Cardiac muscle cell (in vitro differentiated cells and primary cell): ENCODE data around the gene FUCA1. TPM values are rescaled to one million over a fixed set of nuclear protein-coding genes. Genes with fewer than 3 reads are reported as not detected.
"Not testable (repeated sequence)": the region's sequence is repeated elsewhere in the genome, so short reads cannot be mapped to it uniquely, and the experiment has no call there.

ENCODE experiments used
- DNase-seq, 2 donors: peaks; one replicate each; pipeline versions ENCODE4 v3.0.0 to v3.0.0-alpha.2; 2010 to 2017; ENCODE audit warnings: low read depth in 1 of 2, low spot score in 1 of 2
- H3K27ac ChIP-seq: fragments of 200-600 bp; sonication (generic); 2 replicates; pipeline ENCODE4 v1.5.1; 2016
- H3K27me3 ChIP-seq: fragments of 200-600 bp; sonication (generic); 2 replicates; pipeline ENCODE4 v1.6.0; 2016; ENCODE audit warnings: control low read depth
- H3K36me3 ChIP-seq: fragments of 200-600 bp; sonication (generic); 2 replicates; pipeline ENCODE4 v1.5.1; 2016; ENCODE audit warnings: control low read depth
- H3K4me1 ChIP-seq: fragments of 200-600 bp; sonication (generic); 2 replicates; pipeline ENCODE4 v1.8.1; 2017; ENCODE audit warnings: low read depth, mild to moderate bottlenecking, mixed run types
- H3K4me3 ChIP-seq: fragments of 200-600 bp; sonication (generic); 2 replicates; pipeline ENCODE4 v1.5.1; 2016; ENCODE audit warnings: mild to moderate bottlenecking
- H3K9me3 ChIP-seq: fragments of 200-600 bp; sonication (generic); 2 replicates; pipeline ENCODE4 v1.5.1; 2017; ENCODE audit warnings: low read depth, mild to moderate bottlenecking, control low read depth
- CTCF ChIP-seq: IDR thresholded peaks from 2 replicates; pipeline ENCODE4 v1.5.1; 2012; ENCODE audit warnings: low read depth, mild to moderate bottlenecking, low read length
- polyA plus RNA-seq: library from polyadenylated mRNA; unstranded; fragments of >200 nt; fragmentation: Nextera tagmentation; extraction: Ambion mirVana; gene quantifications from 2 replicates; pipeline ENCODE4 v1.2.1, GENCODE V29; 2016
- total RNA-seq: library from RNA; depleted of rRNA; stranded (reverse); fragments of >200 nt; gene quantifications from 2 replicates; pipeline ENCODE4 v1.2.3, GENCODE V29; 2016

FUCA1 gene
- total and polyA plus RNA-seq, 2 experiments from 2014 or later, result 25.0 to 36.6 TPM

DNA sequence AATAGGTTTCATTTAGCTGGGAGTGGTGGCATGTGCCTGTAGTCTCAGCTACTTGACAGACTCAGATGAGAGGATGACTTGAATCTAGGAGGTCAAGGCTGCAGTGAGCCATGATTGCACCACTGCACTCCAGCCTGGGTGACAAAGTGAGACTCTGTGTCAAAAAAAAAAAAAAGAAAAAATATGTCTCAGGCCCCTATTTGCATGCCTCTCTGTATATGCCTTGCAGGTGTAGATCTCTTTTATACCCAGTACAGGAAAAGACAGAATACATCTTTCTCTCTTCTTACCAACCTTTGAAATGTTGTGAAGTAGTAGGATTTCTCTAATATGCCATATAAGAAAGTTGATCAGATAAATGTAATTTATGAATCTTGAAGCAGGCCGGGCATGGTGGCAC, 38.6 kb upstream of the FUCA1 start:
- Histone ChIP-seq H3K4me3 (no peak overlapping the region), H3K4me1 (no peaks in the 10 kb centered on the region), H3K27ac (no peak overlapping the region), H3K36me3 (no peaks in the 10 kb centered on the region), H3K27me3 (peaks cover 44% of the 10 kb centered on the region), H3K9me3 (no peaks in the 10 kb centered on the region)
- no peak for DNase-seq
- TF ChIP-seq CTCF, result no peak

- no peaks in the 10 kb centered on the region for H3K4me1 ChIP-seq
- no peak for TF ChIP-seq CTCF
Observed at GRCh38 chr1:23905461-23906025, 37.5 kb upstream of the FUCA1 start.

GRCh38 chr1:23904748-23905357, 36.8 kb upstream of the FUCA1 start:
- Histone ChIP-seq H3K36me3 (no peaks in the 10 kb centered on the region), H3K9me3 (no peaks in the 10 kb centered on the region), H3K4me3 (no peak overlapping the region), H3K4me1 (no peaks in the 10 kb centered on the region), H3K27me3 (peaks cover 61% of the 10 kb centered on the region), H3K27ac (no peak overlapping the region)
- no peak for DNase-seq
- TF ChIP-seq CTCF, result no peak

More at GRCh38 chr1:23905461-23906025, 37.5 kb upstream of the FUCA1 start:
- H3K4me3 ChIP-seq, result no peak overlapping the region
- no peak overlapping the region for H3K27ac ChIP-seq
- DNase-seq, result no peak
- H3K36me3 ChIP-seq, result no peaks in the 10 kb centered on the region
- no peaks in the 10 kb centered on the region for H3K9me3 ChIP-seq
- peaks cover 56% of the 10 kb centered on the region for H3K27me3 ChIP-seq

DNA sequence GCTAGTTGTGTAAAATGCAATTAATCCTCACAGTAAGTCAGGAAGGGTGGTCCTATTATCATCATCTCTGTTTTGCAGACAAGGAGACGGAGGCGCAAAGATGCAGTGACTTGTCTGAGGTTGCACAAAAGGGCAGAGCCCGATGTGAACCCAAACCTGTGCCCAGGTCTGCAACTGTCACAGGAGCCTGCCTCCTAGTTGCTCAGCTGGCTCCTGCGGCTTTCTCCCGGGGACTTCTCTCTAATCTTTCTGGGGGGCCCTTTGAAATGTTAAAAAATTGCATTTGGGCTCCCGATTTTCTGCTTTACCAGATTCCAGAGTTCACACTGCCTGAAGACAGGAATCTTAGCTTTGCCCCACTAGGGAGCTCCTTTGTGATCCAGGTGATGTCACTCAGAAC, 35.7 kb upstream of the FUCA1 start:
- Histone ChIP-seq H3K36me3 (no peaks in the 10 kb centered on the region), H3K27ac (no peak overlapping the region), H3K4me3 (no peak overlapping the region), H3K27me3 (peaks cover 61% of the 10 kb centered on the region), H3K9me3 (no peaks in the 10 kb centered on the region), H3K4me1 (no peaks in the 10 kb centered on the region)
- DNase-seq, result no peak
- TF ChIP-seq CTCF, result no peak

DNA sequence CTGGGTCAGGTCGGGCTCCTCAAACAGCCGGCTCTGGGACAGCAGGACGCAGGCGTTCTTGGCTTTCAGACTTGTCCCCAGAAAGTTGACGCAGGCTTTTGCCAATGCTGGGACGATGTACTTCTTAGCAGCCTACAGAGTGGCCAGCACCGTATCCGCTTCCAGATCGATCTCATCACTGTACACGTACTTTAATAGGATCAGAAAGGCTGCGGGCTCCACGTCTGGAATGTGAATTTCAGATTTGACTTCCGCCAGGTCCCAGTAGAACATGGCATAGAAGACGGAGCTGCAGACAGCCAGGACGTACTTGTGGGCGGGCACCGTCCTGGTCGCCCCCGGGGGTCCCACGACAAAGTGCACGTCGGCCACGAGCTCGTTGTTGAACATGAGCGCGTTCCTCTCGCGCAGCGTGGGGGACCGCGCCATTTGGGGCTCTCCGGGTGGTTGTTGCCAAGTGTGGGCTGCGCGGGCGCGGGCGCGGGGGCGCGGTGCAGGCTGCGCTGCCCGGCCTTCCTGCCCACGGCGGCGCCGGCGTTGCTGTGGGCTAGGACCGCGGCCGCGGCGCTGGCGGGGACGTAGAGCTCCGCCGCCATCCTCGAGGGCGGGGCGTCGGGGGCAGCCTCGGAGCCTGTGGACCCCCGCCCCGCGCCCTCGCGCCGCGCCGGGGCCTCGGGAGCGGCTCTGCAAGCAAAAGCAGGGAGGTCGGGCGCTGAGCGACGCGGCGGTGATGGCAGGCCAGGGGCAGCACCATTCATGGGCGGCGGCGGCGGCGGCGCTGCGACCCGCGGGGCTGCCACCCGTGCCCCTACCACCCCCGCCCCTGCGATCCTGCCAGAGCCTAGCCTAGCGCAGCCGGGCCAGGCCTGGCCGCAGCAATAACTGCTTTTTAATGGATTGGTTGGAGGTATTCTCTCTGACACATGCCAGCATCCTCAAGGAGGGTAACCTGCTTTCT, 34.5 kb upstream of the FUCA1 start:
- DNase-seq, result peak in 1 of 2 donors; percentile 28
- no peak overlapping the region for H3K27ac ChIP-seq
- no peaks in the 10 kb centered on the region for H3K9me3 ChIP-seq
- H3K36me3 ChIP-seq, result no peaks in the 10 kb centered on the region
- peak overlapping the region; percentile 24 for H3K4me3 ChIP-seq
- TF ChIP-seq CTCF, result no peak
- peaks cover 61% of the 10 kb centered on the region for H3K27me3 ChIP-seq
- no peaks in the 10 kb centered on the region for H3K4me1 ChIP-seq

DNA sequence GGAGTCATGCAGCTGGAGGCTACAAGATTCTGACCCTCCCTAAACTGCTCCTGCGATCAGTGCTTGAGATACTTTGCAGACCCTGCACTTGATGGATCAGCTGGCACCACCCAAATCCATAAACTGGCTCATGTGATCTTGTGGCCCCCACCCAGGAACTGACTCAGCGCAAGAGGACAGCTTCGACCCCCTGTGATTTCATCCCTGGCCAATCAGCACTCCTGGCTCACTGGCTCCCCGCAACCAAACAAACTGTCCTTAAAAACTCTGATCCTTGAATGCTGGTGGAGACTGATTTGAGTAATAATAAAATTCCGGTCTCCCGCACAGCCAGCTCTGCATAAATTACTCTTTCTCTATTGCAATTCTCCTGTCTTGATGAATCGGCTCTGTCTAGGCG, 31.9 kb upstream of the FUCA1 start:
- not testable (repeated sequence) for H3K36me3 ChIP-seq, H3K9me3 ChIP-seq, H3K27ac ChIP-seq, DNase-seq, H3K4me3 ChIP-seq, H3K4me1 ChIP-seq
- H3K27me3 ChIP-seq, result peaks cover 55% of the 10 kb centered on the region
